Measurements from ENCODE around the gene CXCL3. TPM values are rescaled to one million over a fixed set of nuclear protein-coding genes. Genes with fewer than 3 reads are reported as not detected.

Gene CXCL3
- total and polyA plus RNA-seq, 2 experiments from 2014 or later = 3.6 to 19.5 TPM

- no peak for ATAC-seq
- DNase-seq (ENCODE audit: low spot score) = no peak
- Mint-ChIP-seq H3K4me3 (no peak overlapping the region), H3K27ac (no peak overlapping the region; the same call in 1 of the 2 replicates), H3K36me3 (ENCODE audit: low read depth) (peaks cover 6% of the 10 kb centered on the region; the same call in 1 of the 3 replicates), H3K4me1 (peaks cover 24% of the 10 kb centered on the region), H3K9me3 (peaks cover 3% of the 10 kb centered on the region; the same call in 1 of the 3 replicates), H3K27me3 (ENCODE audit: insufficient read depth, low read depth, poor library complexity) (no peaks in the 10 kb centered on the region)
- H3K27ac ChIP-seq (ENCODE audit: low read depth) = no peak overlapping the region
- H3K79me2 ChIP-seq (replicated peaks; ENCODE audit: insufficient read depth) = no peaks in the 10 kb centered on the region
- no peak overlapping the region for H2AFZ ChIP-seq
- TF ChIP-seq ETS1 (IDR thresholded peaks at IDR 0.05) (no peak), CREB1 (CRISPR knock-in tag; IDR thresholded peaks at IDR 0.05; ENCODE audit: low read depth) (no peak), NANOG (IDR thresholded peaks at IDR 0.05; ENCODE audit: borderline replicate concordance) (no peak), ZNF462 (CRISPR knock-in tag; IDR thresholded peaks at IDR 0.05) (no peak), ZNF331 (CRISPR knock-in tag; IDR thresholded peaks at IDR 0.05; ENCODE audit: low read depth) (no peak), EZH2 (IDR thresholded peaks at IDR 0.05; ENCODE audit: low read depth, unreplicated experiment) (no peak), CTCF (conservative IDR thresholded peaks at IDR 0.05; ENCODE audit: low read depth in 2 of 2) (no peak), STAT1 (IDR thresholded peaks at IDR 0.05; ENCODE audit: unreplicated experiment) (no peak), REST (IDR thresholded peaks at IDR 0.05; ENCODE audit: unreplicated experiment) (no peak), JUNB (IDR thresholded peaks at IDR 0.05; ENCODE audit: unreplicated experiment) (no peak), ZNF114 (CRISPR knock-in tag; IDR thresholded peaks at IDR 0.05) (no peak), EZH2phosphoT487 (IDR thresholded peaks at IDR 0.05; ENCODE audit: unreplicated experiment) (no peak), POLR2AphosphoS5 (IDR thresholded peaks at IDR 0.05; ENCODE audit: low read depth) (no peak)
- H3K27me3 ChIP-seq (ENCODE audit: insufficient read depth) = no peaks in the 10 kb centered on the region
- H3K36me3 ChIP-seq (ENCODE audit: insufficient read depth) = no peaks in the 10 kb centered on the region
- peaks cover 16% of the 10 kb centered on the region for H3K4me1 ChIP-seq (ENCODE audit: insufficient read depth)
- H3K9me2 ChIP-seq (ENCODE audit: insufficient read depth) = 0 out of 2 replicates have a peak, but pooled peaks cover 3% of the 10 kb centered on the region
- H3K4me3 ChIP-seq = no peak overlapping the region
- no peaks in the 10 kb centered on the region for H3F3A ChIP-seq (replicated peaks; ENCODE audit: low read depth)
- no peak overlapping the region for H3K4me2 ChIP-seq
- H4K20me1 ChIP-seq (replicated peaks; ENCODE audit: insufficient read depth) = no peaks in the 10 kb centered on the region
Observed at GRCh38 chr4:74057588-74057987, 19.1 kb upstream of the CXCL3 start.

Data from GM23338 (cell line).